ENCODE data around the gene ZNF638.

The ZNF638 gene

DNA sequence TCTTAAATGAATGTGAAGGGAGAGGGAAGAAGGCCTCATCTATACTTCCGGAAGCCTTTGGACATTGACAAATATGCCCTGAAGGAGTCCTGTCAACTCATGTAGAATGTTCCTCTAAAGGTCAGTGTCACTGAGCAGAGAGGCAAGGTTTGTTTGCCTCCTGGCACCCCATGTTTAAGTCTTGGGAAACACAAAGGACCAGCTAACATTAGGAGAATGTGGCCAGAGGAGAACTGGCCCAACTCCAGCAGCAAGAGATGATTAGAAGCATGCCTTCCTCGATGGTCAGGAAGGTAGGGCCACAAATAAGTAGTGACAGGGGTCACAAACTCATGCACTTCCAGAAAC is 127.5 kb downstream of the ZNF638 start:
- intact Hi-C loops (cut with DNase I; ENCODE audit: low total_unique reads): loop anchor here (5.0 kb wide), 1 partner anchor 127 kb away; the partner anchor contains the start of gene ZNF638
- Histone ChIP-seq H3K27ac (peak overlapping the region; percentile 57 to 67), H3K4me3 (no peak overlapping the region), H3K36me3 (no peaks in the 10 kb centered on the region), H3K4me1 (peaks cover 0 to 52% (median 37%) of the 10 kb centered on the region in 4 donors), H3K27me3 (no peaks in the 10 kb centered on the region), H3K9me3 (no peaks in the 10 kb centered on the region)
- no peak for DNase-seq
- TF ChIP-seq CTCF (IDR thresholded peaks at IDR 0.05): no peak

- no peak for DNase-seq
- H3K4me1 ChIP-seq: peaks cover 0 to 42% (median 30%) of the 10 kb centered on the region in 4 donors
- H3K36me3 ChIP-seq: no peaks in the 10 kb centered on the region
- no peak overlapping the region for H3K27ac ChIP-seq
- TF ChIP-seq CTCF (IDR thresholded peaks at IDR 0.05): no peak
- intact Hi-C loops (cut with DNase I; ENCODE audit: low total_unique reads): loop anchor here (2.0 kb wide), 1 partner anchor 49 kb away; no protein-coding TSS in a partner anchor
- H3K9me3 ChIP-seq: no peaks in the 10 kb centered on the region
- H3K4me3 ChIP-seq: no peak overlapping the region
- no peaks in the 10 kb centered on the region for H3K27me3 ChIP-seq
Measured at GRCh38 chr2:71460056-71460455, 128.5 kb downstream of the ZNF638 start.

- intact Hi-C loops (cut with DNase I; ENCODE audit: low total_unique reads): loop anchor here (2.0 kb wide), 1 partner anchor 48 kb away; no protein-coding TSS in a partner anchor
- H3K4me1 ChIP-seq: peaks cover 0 to 40% (median 25%) of the 10 kb centered on the region in 4 donors
- H3K36me3 ChIP-seq: no peaks in the 10 kb centered on the region
- no peak for TF ChIP-seq CTCF (IDR thresholded peaks at IDR 0.05)
- no peak for DNase-seq
- H3K9me3 ChIP-seq: no peaks in the 10 kb centered on the region
- H3K4me3 ChIP-seq: no peak overlapping the region
- no peak overlapping the region for H3K27ac ChIP-seq
- no peaks in the 10 kb centered on the region for H3K27me3 ChIP-seq
Measured at GRCh38 chr2:71460595-71461303, 129.2 kb downstream of the ZNF638 start.

DNA sequence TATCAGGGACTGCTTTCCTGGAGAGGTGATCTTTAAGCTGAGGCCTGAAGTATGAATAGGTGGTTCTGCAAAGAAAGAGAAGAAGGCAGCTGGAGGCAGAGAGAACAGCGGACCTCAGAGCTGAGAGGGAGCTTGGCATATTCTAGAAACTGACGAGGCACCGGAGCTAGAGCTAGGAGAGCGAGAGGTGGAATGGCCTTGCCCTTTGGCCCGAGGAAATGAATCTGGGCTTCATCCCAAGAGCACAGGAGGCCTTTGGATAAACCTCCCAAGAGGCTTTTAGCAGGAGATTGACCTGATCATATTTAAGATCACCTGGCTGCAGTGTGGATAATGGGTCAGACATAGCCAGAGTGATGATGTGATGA is 129.7 kb downstream of the ZNF638 start:
- Histone ChIP-seq H3K27me3 (no peaks in the 10 kb centered on the region), H3K4me1 (peaks cover 0 to 40% (median 25%) of the 10 kb centered on the region in 4 donors), H3K9me3 (no peaks in the 10 kb centered on the region), H3K36me3 (no peaks in the 10 kb centered on the region), H3K4me3 (no peak overlapping the region), H3K27ac (no peak overlapping the region)
- DNase-seq: no peak
- intact Hi-C loops (cut with DNase I; ENCODE audit: low total_unique reads): loop anchor here (2.0 kb wide), 1 partner anchor 48 kb away; no protein-coding TSS in a partner anchor
- TF ChIP-seq CTCF (IDR thresholded peaks at IDR 0.05): no peak

- DNase-seq: no peak
- Histone ChIP-seq H3K9me3 (no peaks in the 10 kb centered on the region), H3K4me3 (no peak overlapping the region), H3K4me1 (peaks cover 0 to 36% (median 18%) of the 10 kb centered on the region in 4 donors), H3K27ac (no peak overlapping the region), H3K27me3 (no peaks in the 10 kb centered on the region), H3K36me3 (no peaks in the 10 kb centered on the region)
- intact Hi-C loops (cut with DNase I; ENCODE audit: low total_unique reads): no loop called here
- no peak for TF ChIP-seq CTCF (IDR thresholded peaks at IDR 0.05)
Measured at GRCh38 chr2:71462056-71462605, 130.5 kb downstream of the ZNF638 start.
